Adrenal gland (tissue), 12 donors: ENCODE data around the gene GRM4. TPM values are rescaled to one million over a fixed set of nuclear protein-coding genes. Genes with fewer than 3 reads are reported as not detected.
A peak's percentile ranks its signal among the peaks of the same experiment; 100 is the strongest.
"Not testable (repeated sequence)": the region's sequence is repeated elsewhere in the genome, so short reads cannot be mapped to it uniquely, and the experiment has no call there.

Source experiments
- DNase-seq, 7 donors: peaks; one replicate each; pipeline ENCODE4 v3.0.0-alpha.2; 2019 to 2020
- H3K27ac ChIP-seq, 5 donors: fragments of 200-600 bp; sonication (generic) in 4 of 5; 1 replicate in 3 of 5; 2 replicates in 2 of 5; pipeline versions ENCODE4 v1.5.1 to v1.8.0; 2016 to 2020; ENCODE audit warnings: mild to moderate bottlenecking in 1 of 5
- H3K27me3 ChIP-seq: fragments of 200-600 bp; 2 replicates; pipeline ENCODE4 v1.8.0; 2021
- H3K36me3 ChIP-seq, 2 donors: fragments of 200-600 bp; replicated peaks in 1 of 2; 1 replicate in 1 of 2; 2 replicates in 1 of 2; pipeline versions ENCODE4 v1.5.1 to v1.8.0; 2018 to 2022
- H3K4me1 ChIP-seq, 2 donors: fragments of 200-600 bp; replicated peaks in 1 of 2; 1 replicate in 1 of 2; 2 replicates in 1 of 2; pipeline versions ENCODE4 v1.5.1 to v1.8.0; 2018 to 2021
- H3K4me3 ChIP-seq, 4 donors: fragments of 200-600 bp; sonication (generic) in 3 of 4; one replicate each; pipeline ENCODE4 v1.5.1; 2016 to 2018
- H3K9me3 ChIP-seq, 3 donors: fragments of 200-600 bp; sonication (generic) in 1 of 3; replicated peaks in 1 of 3; 1 replicate in 2 of 3; 2 replicates in 1 of 3; pipeline versions ENCODE4 v1.5.1 to v1.8.0; 2016 to 2021
- CTCF ChIP-seq, 6 experiments: fragments of 450-650 bp in 4 of 6; fragments of 200-600 bp in 2 of 6; sonication (generic) in 1 of 6; IDR thresholded peaks; 1 replicate in 5 of 6; 2 replicates in 1 of 6; pipeline versions ENCODE4 v1.5.1 to v1.8.0; 2016 to 2021; ENCODE audit warnings: antibody characterized with exemption in 6 of 6, mild to moderate bottlenecking in 2 of 6, moderate library complexity in 1 of 6
- POLR2A ChIP-seq, 2 donors: fragments of 450-650 bp; IDR thresholded peaks; one replicate each; pipeline ENCODE4 v1.6.1; 2017; ENCODE audit warnings: antibody characterized with exemption in 2 of 2, mild to moderate bottlenecking in 2 of 2, moderate library complexity in 1 of 2
- WGBS, 4 donors: extraction: QIAGEN DNeasy Blood & Tissue Kit in 2 of 4; methylation state at CpG; one replicate each; pipeline versions ENCODE4 v1.1.5 to v1.1.7; 2013 to 2017; 5-methylcytosine and 5-hydroxymethylcytosine counted together
- intact Hi-C, 2 donors: fragments of 100-400 bp; cut with DNase I; formaldehyde crosslinking; loops; one replicate each; pipeline versions ENCODE4 v1.14.1 to v1.15.0; 2022 to 2023
- polyA plus RNA-seq, 3 donors: library from polyadenylated mRNA; stranded (reverse); fragments of 200-250 nt in 2 of 3; fragments of 350-450 nt in 1 of 3; fragmentation: Illumina TruSeq in 1 of 3; extraction: RNeasy Lipid Tissue Mini Kit (QIAGEN cat#74804) in 1 of 3; gene quantifications; one replicate each; pipeline ENCODE4 v1.2.3, GENCODE V29; 2013 to 2014
- total RNA-seq, 9 donors: library from RNA; depleted of rRNA in 4 of 9; stranded (reverse); fragments of >200 nt in 4 of 9; fragments of 120-200 nt in 1 of 9; fragmentation: NEBNext Ultra II Directional in 1 of 9; extraction: Animal tissue kit (Norgen Biotek cat#: 25700) in 1 of 9; gene quantifications; one replicate each; pipeline versions ENCODE4 v1.1.0 to v1.2.4, GENCODE V29; 2013 to 2023
- donor health status: healthy with polysubstance abuse.
- donor health status: Bipolar disorder and iron deficiency.
- donor health status: DM: yes; HTN: yes; CAD: no.
- donor health status: DM: no; HTN: no; CAD: no.
- donor health status: DM: no; HTN: no; CAD: no.
- donor health status: DM: yes; HTN: yes; CAD: no.

Gene GRM4
- total and polyA plus RNA-seq, 12 donors = 0.06 TPM; not detected in 11

GRCh38 chr6:34189806-34190503 lies 44.1 kb upstream of the GRM4 start:
- TF ChIP-seq CTCF (IDR thresholded peaks at IDR 0.05) (no peak), POLR2A (IDR thresholded peaks at IDR 0.05) (no peak)
- H3K4me1 ChIP-seq = no peaks in the 10 kb centered on the region
- H3K36me3 ChIP-seq = no peaks in the 10 kb centered on the region
- H3K27me3 ChIP-seq = no peaks in the 10 kb centered on the region
- H3K4me3 ChIP-seq = no peak overlapping the region
- intact Hi-C loops = loop anchor here in 1 of 2 donors (10.0 kb wide), 1 partner anchor 415 kb away; no protein-coding TSS in a partner anchor
- no peaks in the 10 kb centered on the region for H3K9me3 ChIP-seq
- 78 to 86% (median 79%) methylated on average over 11 to 12 of the region's 12 CpGs for WGBS, 4 donors
- no peak overlapping the region for H3K27ac ChIP-seq
- DNase-seq = peak in 2 of 7 donors; percentile 18 to 23

- H3K36me3 ChIP-seq, DNase-seq, intact Hi-C loops, H3K27me3 ChIP-seq, H3K27ac ChIP-seq, H3K4me3 ChIP-seq, H3K4me1 ChIP-seq, H3K9me3 ChIP-seq: not testable (repeated sequence)
- WGBS, 4 donors = 80 to 89% (median 87%) methylated on average over 5 of the region's 5 CpGs
These were observed 38.8 kb upstream of the GRM4 start for GRCh38 chr6:34184726-34185125.

GRCh38 chr6:34182751-34183531 lies 37.1 kb upstream of the GRM4 start:
- H3K36me3 ChIP-seq = no peaks in the 10 kb centered on the region
- H3K9me3 ChIP-seq = no peaks in the 10 kb centered on the region
- peak in 2 of 7 donors; percentile 27 to 37 for DNase-seq
- intact Hi-C loops = no loop called here
- H3K27ac ChIP-seq = peak overlapping the region in 2 of 5 donors; percentile 7 to 63
- no peaks in the 10 kb centered on the region for H3K27me3 ChIP-seq
- WGBS, 4 donors = 68 to 87% (median 75%) methylated on average over 8 of the region's 8 CpGs
- H3K4me3 ChIP-seq = no peak overlapping the region
- TF ChIP-seq CTCF (IDR thresholded peaks at IDR 0.05) (no peak), POLR2A (IDR thresholded peaks at IDR 0.05) (no peak)
- H3K4me1 ChIP-seq = no peaks in the 10 kb centered on the region

GRCh38 chr6:34181908-34182307 lies 36.0 kb upstream of the GRM4 start:
- 83 to 90% (median 84%) methylated on average over 1 of the region's 1 CpG for WGBS, 4 donors
- no peaks in the 10 kb centered on the region for H3K9me3 ChIP-seq
- intact Hi-C loops = no loop called here
- no peak for DNase-seq
- H3K4me3 ChIP-seq = no peak overlapping the region
- no peaks in the 10 kb centered on the region for H3K27me3 ChIP-seq
- no peaks in the 10 kb centered on the region for H3K36me3 ChIP-seq
- H3K4me1 ChIP-seq = no peaks in the 10 kb centered on the region
- TF ChIP-seq CTCF (IDR thresholded peaks at IDR 0.05) = no peak
- no peak for TF ChIP-seq POLR2A (IDR thresholded peaks at IDR 0.05)
- H3K27ac ChIP-seq = no peak overlapping the region
